ENCODE measurements around the gene SLC1A2. TPM values are rescaled to one million over a fixed set of nuclear protein-coding genes. Genes with fewer than 3 reads are reported as not detected.

The SLC1A2 gene
- total RNA-seq, 1 donor from 2014 or later: 4.9 TPM

DNA sequence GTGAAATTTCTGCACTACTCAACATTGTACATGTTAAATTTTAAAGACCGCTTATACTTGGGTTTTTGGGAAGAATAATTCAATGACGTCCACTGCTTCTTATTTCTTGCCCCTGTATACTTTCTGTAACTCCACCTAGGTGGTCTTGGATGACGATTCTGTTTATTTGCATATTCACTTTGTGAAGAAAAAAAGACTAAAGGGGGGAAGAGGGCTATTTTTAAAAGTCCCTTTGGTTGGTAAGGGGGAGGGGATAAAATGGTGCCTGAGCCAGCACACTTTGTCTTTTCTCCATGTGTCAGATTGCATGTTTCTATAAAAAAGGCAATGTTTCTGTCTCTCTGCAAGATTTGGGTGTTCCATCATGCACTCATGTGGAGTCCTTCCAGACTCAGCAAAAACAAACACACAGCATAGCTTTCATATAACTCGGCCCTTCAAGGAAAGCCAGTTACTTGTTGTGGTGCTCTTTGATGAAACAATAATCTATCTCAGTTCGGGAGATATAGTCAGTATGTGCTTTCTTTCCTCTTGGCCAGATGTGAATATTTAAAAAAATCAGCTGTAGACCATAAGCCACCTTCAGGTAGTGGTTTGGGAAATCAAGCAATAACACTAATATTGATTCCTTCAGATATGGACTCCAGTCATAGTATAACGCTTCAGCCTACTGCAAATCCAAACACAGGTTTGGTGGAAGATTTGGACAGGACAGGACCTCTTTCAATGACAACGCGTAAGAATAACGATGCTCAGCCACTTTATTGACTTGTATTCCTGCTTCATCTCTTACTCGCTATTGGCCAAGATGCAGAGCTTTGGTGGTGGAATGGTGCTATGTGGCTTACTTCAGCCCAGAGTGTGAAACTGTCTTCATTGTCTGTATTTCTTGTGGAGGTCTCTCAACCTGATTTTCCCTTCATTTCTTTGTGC, 211.6 kb downstream of the SLC1A2 start:
- Histone ChIP-seq H3K4me2 (no peak overlapping the region), H4K20me1 (ENCODE audit: low read depth) (no peaks in the 10 kb centered on the region), H3K27me3 (no peaks in the 10 kb centered on the region), H3K4me3 (no peak overlapping the region), H3K36me3 (no peaks in the 10 kb centered on the region), H3K27ac (no peak overlapping the region), H3K9me3 (ENCODE audit: low read depth) (no peaks in the 10 kb centered on the region), H3K79me2 (ENCODE audit: low read depth) (no peaks in the 10 kb centered on the region), H3K4me1 (no peaks in the 10 kb centered on the region), H3K9ac (no peak overlapping the region), H3F3A (ENCODE audit: low read depth) (no peaks in the 10 kb centered on the region), H2AFZ (replicated peaks) (no peak overlapping the region)
- Mint-ChIP-seq H3K27ac (no peak overlapping the region), H3K27me3 (ENCODE audit: insufficient read depth, low read depth) (no peaks in the 10 kb centered on the region), H3K36me3 (no peaks in the 10 kb centered on the region), H3K9me3 (peaks cover 13% of the 10 kb centered on the region), H3K4me3 (no peak overlapping the region), H3K4me1 (peaks cover 26% of the 10 kb centered on the region)
- DNase-seq (ENCODE audit: low spot score): no peak
- no peak for TF ChIP-seq EZH2 (IDR thresholded peaks at IDR 0.05)
- no peak for TF ChIP-seq EZH2phosphoT487 (IDR thresholded peaks at IDR 0.05)
- TF ChIP-seq, protein P1, sequence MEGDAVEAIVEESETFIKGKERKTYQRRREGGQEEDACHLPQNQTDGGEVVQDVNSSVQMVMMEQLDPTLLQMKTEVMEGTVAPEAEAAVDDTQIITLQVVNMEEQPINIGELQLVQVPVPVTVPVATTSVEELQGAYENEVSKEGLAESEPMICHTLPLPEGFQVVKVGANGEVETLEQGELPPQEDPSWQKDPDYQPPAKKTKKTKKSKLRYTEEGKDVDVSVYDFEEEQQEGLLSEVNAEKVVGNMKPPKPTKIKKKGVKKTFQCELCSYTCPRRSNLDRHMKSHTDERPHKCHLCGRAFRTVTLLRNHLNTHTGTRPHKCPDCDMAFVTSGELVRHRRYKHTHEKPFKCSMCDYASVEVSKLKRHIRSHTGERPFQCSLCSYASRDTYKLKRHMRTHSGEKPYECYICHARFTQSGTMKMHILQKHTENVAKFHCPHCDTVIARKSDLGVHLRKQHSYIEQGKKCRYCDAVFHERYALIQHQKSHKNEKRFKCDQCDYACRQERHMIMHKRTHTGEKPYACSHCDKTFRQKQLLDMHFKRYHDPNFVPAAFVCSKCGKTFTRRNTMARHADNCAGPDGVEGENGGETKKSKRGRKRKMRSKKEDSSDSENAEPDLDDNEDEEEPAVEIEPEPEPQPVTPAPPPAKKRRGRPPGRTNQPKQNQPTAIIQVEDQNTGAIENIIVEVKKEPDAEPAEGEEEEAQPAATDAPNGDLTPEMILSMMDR (IDR thresholded peaks at IDR 0.05): no peak

DNA sequence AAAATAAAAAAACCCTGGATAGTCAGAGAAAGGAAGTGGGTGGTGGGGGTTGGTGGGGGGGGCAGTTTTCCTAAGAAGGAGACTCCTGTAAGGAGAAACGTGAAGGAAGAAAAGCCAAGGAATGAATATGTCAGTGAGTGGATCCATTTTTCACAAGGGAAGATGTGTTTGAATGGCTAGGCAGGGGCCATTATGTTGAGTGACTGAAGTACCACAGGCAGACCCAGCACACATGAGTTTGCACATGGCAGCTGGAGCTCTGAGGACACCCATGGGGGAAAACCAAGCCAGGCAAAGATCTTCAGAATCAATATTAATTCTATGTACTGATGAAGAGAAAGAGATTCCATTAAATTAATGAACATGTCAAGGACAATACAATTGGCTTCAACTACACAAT, 212.7 kb downstream of the SLC1A2 start:
- H3F3A ChIP-seq (ENCODE audit: low read depth): no peaks in the 10 kb centered on the region

DNA sequence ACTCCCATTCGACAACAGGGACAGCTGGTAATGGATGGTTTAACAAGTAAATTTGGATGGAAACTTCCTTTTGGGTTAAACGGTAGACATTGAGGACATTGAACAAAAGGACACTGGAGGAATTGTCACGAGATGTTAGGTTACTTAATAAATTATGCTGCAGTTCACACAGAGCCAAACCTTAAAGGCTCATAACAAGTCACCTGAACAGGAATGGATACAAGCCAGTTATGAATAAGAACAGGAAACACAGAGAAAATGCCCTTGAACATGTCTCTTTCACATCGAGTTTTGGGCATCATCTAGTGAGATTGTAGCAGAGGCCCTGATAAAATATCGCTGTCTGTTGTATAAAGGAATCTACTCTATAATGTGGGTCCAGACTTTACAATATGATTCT, 214.7 kb downstream of the SLC1A2 start:
- H3K9ac ChIP-seq: no peak overlapping the region
- H3K36me3 Mint-ChIP-seq: no peaks in the 10 kb centered on the region
- no peaks in the 10 kb centered on the region for H3K36me3 ChIP-seq
- peaks cover 26% of the 10 kb centered on the region for H3K4me1 Mint-ChIP-seq
- H3K79me2 ChIP-seq (ENCODE audit: low read depth): no peaks in the 10 kb centered on the region
- no peaks in the 10 kb centered on the region for H3K27me3 ChIP-seq
- no peak overlapping the region for H3K4me2 ChIP-seq
- H3K27ac ChIP-seq: no peak overlapping the region
- no peaks in the 10 kb centered on the region for H3K9me3 ChIP-seq (ENCODE audit: low read depth)
- no peaks in the 10 kb centered on the region for H3K27me3 Mint-ChIP-seq (ENCODE audit: insufficient read depth, low read depth)
- no peak for DNase-seq (ENCODE audit: low spot score)
- H3K9me3 Mint-ChIP-seq: no peaks in the 10 kb centered on the region
- H4K20me1 ChIP-seq (ENCODE audit: low read depth): no peaks in the 10 kb centered on the region
- no peak overlapping the region for H2AFZ ChIP-seq (replicated peaks)
- H3K27ac Mint-ChIP-seq: no peak overlapping the region
- no peaks in the 10 kb centered on the region for H3K4me1 ChIP-seq
- H3K4me3 ChIP-seq: no peak overlapping the region
- TF ChIP-seq EZH2phosphoT487 (IDR thresholded peaks at IDR 0.05) (no peak), EZH2 (IDR thresholded peaks at IDR 0.05) (no peak)
- TF ChIP-seq, protein P1 (IDR thresholded peaks at IDR 0.05): no peak
- H3K4me3 Mint-ChIP-seq: no peak overlapping the region
- no peaks in the 10 kb centered on the region for H3F3A ChIP-seq (ENCODE audit: low read depth)

More for the DNA sequence above, 212.7 kb downstream of the SLC1A2 start:
- Mint-ChIP-seq H3K36me3 (no peaks in the 10 kb centered on the region), H3K27ac (no peak overlapping the region), H3K27me3 (ENCODE audit: insufficient read depth, low read depth) (no peaks in the 10 kb centered on the region), H3K4me3 (no peak overlapping the region), H3K9me3 (peaks cover 13% of the 10 kb centered on the region), H3K4me1 (peaks cover 26% of the 10 kb centered on the region)
- Histone ChIP-seq H3K9ac (no peak overlapping the region), H3K4me2 (no peak overlapping the region), H3K27me3 (no peaks in the 10 kb centered on the region), H3K79me2 (ENCODE audit: low read depth) (no peaks in the 10 kb centered on the region), H3K4me3 (no peak overlapping the region), H3K4me1 (no peaks in the 10 kb centered on the region), H3K36me3 (no peaks in the 10 kb centered on the region), H4K20me1 (ENCODE audit: low read depth) (no peaks in the 10 kb centered on the region), H3K9me3 (ENCODE audit: low read depth) (no peaks in the 10 kb centered on the region), H3K27ac (no peak overlapping the region), H2AFZ (replicated peaks) (no peak overlapping the region)
- no peak for DNase-seq (ENCODE audit: low spot score)
- TF ChIP-seq EZH2 (IDR thresholded peaks at IDR 0.05) (no peak), EZH2phosphoT487 (IDR thresholded peaks at IDR 0.05) (no peak)
- TF ChIP-seq, protein P1 (IDR thresholded peaks at IDR 0.05): no peak

Small RNA genes lying within 50 kb of the gene (small RNA-seq; reads per million reads assigned to genes)
- gene AC090625.1: not detected

Other genes with a start within 250 kb of the SLC1A2 start
- 209 and 285 TPM in 2 replicates for gene PAMR1, start 106.1 kb upstream of the SLC1A2 start, total RNA-seq (ENCODE audit: low replicate concordance)
- 53.3 and 155 TPM in 2 replicates for gene FJX1, start 198.9 kb upstream of the SLC1A2 start, total RNA-seq (ENCODE audit: low replicate concordance)
- gene TRIM44, start 243.2 kb upstream of the SLC1A2 start, total RNA-seq (ENCODE audit: low replicate concordance): 28.5 and 44.1 TPM in 2 replicates

All from neural progenitor cell (in vitro differentiated cells).